Right ventricle myocardium inferior (tissue), 1 donor: ENCODE measurements around the gene MSH5. TPM values are rescaled to one million over a fixed set of nuclear protein-coding genes. Genes with fewer than 3 reads are reported as not detected.
"Not testable (repeated sequence)": the region's sequence is repeated elsewhere in the genome, so short reads cannot be mapped to it uniquely, and the experiment has no call there.

ENCODE experiments used
- ATAC-seq: fragments of 200-7000 bp; cut with Tn5 transposase; one replicate; pipeline ENCODE4 v1.9.1; 2020; ENCODE audit warnings: mild to moderate bottlenecking, moderate library complexity
- DNase-seq: peaks from one replicate; pipeline ENCODE4 v3.0.0; 2021; ENCODE audit errors: missing footprints
- intact Hi-C: fragments of 100-400 bp; cut with DNase I; formaldehyde crosslinking; loops from one replicate; pipeline ENCODE4 v1.11.0; 2022
- long read RNA-seq: library from polyadenylated mRNA; unstranded; transcript quantifications from one replicate; pipeline ENCODE4 v2.0.0, GENCODE V29; 2021
- total RNA-seq: library from RNA; stranded (reverse); fragmentation: NEBNext Ultra II Directional; extraction: Animal tissue kit (Norgen Biotek cat#: 25700); gene quantifications from one replicate; pipeline ENCODE4 v1.2.1, GENCODE V29; 2021
- donor health status: DM: no; HTN: yes; CAD: no; lungs with severe emphysema.

The MSH5 gene
- total RNA-seq, result 2.0 TPM
- long read RNA-seq, result 0 reads

DNA sequence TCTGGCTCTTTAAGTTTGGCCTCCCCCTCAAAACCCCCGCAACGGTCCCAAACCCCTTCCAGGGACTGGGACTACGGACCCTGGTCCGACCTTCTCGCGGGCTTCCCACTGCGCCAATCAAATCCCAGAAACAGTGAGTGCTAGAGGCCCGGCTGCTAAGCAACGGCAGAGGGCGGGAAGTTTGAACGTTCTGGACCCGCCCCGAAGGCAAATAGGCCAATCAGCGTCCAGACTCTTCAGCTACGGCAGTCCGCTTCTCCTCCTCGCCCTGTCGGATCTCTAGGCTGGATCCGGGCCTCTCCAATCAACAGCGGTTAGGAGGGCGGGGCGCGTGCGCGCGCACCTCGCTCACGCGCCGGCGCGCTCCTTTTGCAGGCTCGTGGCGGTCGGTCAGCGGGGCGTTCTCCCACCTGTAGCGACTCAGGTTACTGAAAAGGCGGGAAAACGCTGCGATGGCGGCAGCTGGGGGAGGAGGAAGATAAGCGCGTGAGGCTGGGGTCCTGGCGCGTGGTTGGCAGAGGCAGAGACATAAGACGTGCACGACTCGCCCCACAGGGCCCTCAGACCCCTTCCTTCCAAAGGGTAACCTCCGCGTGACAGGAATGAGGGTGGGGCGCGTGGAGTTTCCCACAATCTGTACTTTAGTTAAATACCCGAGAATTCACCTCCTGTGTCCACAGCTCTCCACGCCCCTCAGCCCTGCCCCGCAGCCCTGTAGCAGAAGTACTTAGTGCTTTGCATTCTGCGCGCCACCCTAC, at the start of gene MSH5:
Gene MSH5 (plus strand): TSS at position 367 of the 758 bp plus-strand sequence. CDS start 462 bp downstream, outside the sequence.
- peak; percentile 98 for DNase-seq
- peak; percentile 95 for ATAC-seq
- intact Hi-C loops, result loop anchor here (10.0 kb wide), 1 partner anchor 195 kb away; the partner anchor contains the start of genes ATP6V1G2, DDX39B and NFKBIL1

DNA sequence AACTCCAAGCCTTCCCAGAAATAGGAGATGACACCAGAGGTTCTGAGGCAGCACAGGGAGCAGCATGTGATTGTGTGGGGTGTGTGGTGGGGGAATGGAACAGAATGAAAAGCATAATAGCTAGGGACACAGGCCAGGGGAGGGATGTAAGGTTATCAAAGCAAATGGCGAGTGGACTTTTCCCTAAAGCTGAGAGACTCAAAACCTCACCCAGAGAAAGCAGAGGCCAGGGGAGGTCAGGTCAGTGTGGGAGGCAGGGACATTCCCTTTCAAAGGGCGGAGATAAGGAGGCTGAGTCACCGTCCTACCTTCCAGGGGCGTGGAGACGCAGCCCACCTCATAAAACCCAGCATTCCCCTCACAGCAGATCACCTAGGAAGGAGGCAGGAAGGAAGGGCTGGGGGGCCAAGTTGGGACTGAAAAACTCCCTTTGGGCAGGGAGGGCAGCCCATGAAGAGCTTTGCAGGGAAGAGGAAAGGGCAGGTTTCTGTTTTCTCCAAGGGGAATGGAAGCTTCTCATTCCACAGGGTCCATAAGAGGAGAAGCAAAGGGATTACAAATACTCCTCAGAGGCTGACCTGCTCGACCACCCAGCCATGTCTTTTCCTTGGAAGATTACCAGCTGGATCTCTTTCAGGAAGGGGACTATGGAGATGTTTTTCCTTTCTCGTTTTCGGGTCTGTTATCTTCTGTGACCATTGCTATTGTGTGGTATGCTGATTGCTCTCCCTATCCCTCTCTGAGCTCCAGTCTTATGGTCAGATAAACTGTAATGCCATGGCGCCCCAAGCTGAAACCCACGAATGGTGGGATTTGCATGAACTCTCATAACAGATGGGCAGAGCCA, 49.4 kb upstream of the MSH5 start:
- ATAC-seq (no peak), DNase-seq (no peak)
- intact Hi-C loops, result no loop called here

DNA sequence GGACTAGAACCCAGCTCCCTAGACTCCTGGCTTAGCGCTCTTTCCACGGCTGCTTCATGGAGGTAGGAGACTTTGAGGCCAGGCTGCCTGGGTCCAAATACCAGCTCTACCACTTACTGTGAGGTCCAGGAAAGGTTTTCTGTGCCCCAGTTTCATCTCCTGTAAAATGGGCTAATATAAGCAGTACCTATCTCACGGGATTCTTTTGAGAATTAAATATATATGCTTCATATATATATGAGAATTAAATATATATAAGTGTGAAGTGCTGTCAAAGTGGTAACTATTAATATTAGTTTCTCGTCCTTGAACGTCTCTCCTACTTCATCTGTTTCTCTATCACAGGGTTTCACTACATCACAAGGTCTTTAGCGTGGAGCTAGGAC, 48.7 kb upstream of the MSH5 start:
- DNase-seq, result no peak
- no peak for ATAC-seq
- intact Hi-C loops, result no loop called here

DNA sequence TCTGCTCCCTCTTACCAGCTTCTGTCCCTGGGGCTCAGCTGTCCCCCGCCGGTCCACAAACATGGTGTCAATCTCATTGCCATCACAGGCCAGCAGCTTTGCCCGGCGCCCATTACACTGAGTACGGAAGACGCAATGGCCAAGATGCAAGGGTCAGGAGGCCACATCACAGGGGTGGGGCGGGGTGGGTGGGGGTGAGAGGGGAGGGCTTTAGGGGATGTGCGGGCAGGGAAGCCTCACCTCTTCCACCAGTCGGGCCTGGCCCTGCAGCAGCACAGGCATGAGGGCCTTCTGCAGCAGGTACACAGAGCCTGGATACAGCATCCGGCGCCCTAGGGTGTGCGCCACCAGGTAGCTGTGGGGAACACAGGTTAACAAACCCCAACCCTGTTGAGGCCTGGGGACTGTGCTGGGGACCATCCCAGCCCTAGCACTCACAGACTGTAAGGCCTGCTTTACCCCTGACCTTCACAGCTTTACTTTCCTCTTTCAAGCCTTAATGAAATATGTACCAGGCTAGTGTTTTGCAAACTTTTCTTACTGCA, 48.2 kb upstream of the MSH5 start:
- intact Hi-C loops, result no loop called here
- DNase-seq (no peak), ATAC-seq (no peak)

DNA sequence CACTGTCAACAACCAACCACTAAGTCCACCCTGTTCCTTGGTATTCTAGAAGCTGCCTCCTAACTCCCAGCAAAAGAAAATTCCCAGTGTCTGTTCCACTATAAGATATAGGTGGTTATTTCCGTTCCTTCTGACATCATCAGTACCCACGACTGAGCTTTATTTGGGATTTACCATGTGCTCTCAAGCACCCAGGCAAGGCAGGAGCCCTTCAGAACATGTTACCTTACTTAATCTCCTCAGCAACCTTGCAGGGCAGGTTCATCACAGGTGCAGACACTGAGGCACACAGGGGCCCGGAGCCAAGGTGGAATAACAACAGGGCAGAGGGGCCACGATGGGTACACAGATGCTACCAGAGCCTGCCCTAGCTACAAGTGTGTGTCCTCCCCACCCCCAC, 47.5 kb upstream of the MSH5 start:
- DNase-seq (no peak), ATAC-seq (no peak)
- intact Hi-C loops, result no loop called here

DNA sequence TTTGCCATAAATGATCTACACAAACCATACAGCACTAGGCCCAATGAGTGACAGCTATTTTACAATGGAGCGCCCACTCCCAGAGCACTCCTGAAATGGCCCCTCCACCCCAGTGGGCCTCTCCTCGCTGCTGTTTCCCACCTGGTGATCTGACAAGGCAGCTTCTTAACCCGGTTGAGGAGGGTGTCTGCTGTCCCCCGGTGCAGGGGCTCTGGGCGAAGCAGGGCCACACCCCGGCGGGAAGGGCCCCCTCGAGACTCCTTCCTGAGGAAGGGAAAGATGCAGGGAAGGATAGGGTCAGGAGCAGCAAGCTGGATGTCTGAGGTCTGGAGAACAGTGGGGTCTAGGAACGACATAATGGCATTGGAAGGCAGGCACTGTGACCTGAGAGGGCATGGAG, 46.9 kb upstream of the MSH5 start:
- no peak for ATAC-seq
- no peak for DNase-seq
- intact Hi-C loops, result no loop called here

DNA sequence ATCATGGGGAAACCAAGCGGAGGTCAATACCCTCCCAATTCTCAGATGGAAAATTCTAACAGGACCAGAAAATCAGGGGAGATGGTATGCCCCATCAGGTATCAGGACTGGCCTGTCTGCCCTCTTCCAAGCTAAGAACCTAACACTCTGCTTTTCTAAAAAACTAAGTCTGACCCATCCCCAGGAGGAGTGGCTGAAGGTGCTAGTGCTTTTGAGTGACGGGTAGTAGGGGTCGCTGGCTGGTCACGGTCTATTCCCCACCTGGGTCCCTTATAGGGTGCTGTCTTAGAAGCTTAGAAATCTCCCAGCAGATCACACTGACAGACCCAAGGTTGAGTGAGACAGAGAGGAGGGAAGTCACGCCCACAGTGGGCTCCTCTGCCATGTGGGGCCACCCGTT, 46.3 kb upstream of the MSH5 start:
- ATAC-seq (no peak), DNase-seq (no peak)
- intact Hi-C loops, result no loop called here

DNA sequence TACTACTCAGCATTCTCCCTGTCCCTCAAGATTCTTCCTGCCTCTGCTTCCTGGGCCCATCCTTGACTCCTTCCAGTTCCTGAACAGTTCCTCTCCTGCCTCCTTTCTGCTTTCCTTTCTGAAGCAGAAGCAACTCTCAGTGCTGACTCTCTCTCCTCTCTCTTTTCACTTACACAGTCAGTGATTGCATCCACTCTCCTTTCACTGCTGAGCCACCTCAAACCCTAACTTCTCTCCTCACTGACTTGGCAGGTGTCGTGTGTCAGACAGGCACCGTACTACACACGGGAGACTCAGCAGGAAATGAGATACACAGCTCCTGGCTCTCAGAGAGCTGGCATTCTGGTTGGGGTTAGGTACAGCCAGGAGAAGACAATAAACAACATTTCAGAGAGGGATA, 42.2 kb upstream of the MSH5 start:
- ATAC-seq (no peak), DNase-seq (no peak)

DNA sequence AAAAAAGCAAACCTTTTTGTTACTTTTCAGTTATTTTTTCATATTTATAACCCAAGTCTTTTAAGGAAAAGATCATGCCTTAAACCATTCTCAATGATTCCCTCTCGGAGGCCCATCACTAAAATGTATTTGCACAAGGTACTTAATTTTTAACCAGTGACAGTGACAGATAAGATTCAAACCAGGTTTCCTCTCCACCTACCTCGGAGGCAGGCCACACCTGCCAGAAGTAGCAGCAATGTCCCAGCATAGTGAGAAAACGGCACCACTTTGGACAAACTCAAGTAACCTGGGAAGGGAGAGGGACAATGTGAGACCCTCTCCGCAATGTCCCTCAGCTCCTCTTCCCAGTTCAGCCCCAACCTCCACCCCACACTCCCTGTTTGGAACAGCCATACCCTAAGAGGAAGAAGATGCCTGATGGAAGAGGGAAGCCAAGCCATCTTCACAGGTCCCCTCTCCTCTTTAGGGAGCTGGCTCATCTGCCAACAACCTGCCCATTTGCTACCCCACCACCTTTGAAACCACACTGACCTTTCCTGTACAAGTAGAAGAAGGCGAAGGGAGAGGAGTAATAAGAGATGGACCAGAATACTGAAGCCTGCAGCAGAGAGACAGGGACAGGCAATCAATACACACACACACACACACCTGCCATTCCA, 38.9 kb upstream of the MSH5 start:
- intact Hi-C loops, result loop anchor here (5.0 kb wide), 1 partner anchor 79 kb away; the partner anchor contains the start of gene PRRC2A
- DNase-seq (no peak), ATAC-seq (no peak)

More for the DNA sequence above, 42.2 kb upstream of the MSH5 start:
- intact Hi-C loops, result no loop called here

DNA sequence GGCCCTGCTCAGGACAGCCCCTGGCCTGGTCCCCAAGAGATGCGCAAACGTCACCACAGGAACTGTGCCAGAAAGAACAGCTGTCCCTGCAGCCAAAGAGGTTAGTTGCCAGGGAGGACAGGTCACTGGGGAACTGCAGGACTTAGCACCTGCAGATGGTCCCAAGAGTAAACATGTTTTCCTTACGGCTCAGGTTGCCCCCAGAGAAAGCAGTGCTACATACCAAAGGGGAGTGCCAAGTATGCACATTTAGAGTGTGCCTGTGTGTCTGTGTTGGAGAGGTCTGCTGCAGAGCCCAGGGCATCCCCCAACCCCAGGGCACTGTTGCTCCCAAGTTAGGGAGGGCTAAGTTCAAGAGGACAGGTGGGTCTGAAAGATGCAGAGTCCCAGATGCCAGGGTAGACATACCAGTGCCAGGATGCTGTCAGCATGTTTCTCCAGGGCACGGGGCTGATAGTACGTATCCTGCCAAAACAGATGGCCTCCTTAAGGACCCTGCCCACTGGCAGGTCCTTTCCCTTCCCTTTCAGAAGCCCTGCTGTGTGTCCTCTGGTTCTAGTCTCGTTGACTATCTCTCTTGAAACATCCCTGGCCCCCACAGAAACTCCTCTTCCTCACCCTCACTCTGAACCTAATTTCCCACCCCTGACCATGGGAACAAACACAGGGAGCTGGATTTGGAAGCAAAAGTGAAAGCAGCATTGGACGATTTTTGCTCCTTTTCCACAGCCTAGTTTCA, 38.0 kb upstream of the MSH5 start:
- ATAC-seq (no peak), DNase-seq (no peak)
- intact Hi-C loops, result loop anchor here (2.0 to 5.0 kb wide), 3 partner anchors 29 to 80 kb away; partner anchors contain the start of genes CSNK2B and PRRC2A

DNA sequence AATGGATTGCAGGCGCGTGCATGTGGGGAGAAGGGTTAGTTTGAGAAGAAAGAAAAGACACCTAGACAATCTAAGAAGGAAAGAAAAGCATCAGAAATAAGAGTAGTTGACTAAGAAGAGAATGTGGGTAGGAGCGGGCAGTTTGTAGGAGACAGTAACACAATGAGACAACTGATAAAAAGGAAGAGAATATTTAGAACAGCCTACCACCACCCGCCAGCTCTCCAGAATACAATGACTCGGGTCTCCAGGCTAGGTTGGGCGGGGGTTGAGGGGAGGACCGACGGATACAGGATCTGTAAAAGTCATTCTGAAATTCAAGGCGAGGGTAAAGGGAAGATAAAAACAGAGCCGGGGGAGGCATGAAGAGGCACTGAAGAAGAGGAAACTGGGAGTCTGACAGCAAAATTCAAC, 37.4 kb upstream of the MSH5 start:
- peak; percentile 9 for ATAC-seq
- intact Hi-C loops, result loop anchor here (2.0 to 5.0 kb wide), 3 partner anchors 28 to 80 kb away; partner anchors contain the start of genes CSNK2B and PRRC2A
- no peak for DNase-seq

DNA sequence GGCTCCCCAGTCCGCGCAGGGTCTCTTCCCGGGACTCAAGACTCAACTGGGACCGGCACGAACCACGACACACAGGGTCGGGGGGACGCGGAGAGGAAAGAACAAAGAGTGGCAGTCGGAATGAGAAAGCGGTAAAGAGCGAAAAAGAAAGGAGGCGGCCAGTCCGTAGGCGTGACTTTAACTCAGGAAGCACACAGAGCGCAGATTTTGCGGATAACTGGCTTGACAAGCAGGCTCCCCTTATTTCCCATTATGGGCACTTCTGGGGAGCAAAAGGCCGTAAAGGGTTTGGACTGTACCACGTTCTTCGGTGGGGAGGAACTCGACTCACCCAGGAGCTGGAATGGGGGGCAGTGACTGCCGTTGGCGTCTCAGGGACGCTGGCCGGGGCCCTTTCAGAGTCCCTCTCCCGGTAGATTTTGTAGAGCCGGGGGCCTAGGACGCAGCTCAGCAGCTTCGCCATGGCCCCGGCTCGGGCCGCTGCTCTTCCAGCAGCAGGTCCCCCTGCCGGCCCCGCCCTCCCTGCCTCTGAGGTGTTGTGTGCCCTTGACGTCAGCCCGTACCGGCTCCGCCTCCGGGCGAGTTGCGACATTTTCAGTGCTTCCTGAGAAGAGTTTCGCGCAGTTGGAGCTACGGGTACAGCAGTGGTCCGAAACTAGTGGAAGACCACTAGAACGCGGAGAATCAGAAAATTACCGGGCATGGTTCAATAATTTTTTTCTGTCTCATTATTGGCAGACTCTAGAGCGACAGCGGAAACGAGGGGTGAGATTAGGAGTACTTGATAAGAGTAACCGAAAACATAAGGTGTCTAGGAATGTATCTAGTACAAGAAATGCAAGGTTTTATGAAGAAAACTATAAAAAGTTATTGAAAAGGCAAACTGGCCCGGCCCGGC, 36.7 kb upstream of the MSH5 start, which contains the start of gene ABHD16A:
Gene ABHD16A (minus strand): TSS at position 506 of the 898 bp plus-strand sequence. CDS start 43 bp downstream, at position 463.
- DNase-seq, result peak; percentile 100
- ATAC-seq, result peak; percentile 98
- intact Hi-C loops, result loop anchor here (2.0 to 5.0 kb wide), 3 partner anchors 28 to 81 kb away; partner anchors contain the start of genes CSNK2B and PRRC2A

DNA sequence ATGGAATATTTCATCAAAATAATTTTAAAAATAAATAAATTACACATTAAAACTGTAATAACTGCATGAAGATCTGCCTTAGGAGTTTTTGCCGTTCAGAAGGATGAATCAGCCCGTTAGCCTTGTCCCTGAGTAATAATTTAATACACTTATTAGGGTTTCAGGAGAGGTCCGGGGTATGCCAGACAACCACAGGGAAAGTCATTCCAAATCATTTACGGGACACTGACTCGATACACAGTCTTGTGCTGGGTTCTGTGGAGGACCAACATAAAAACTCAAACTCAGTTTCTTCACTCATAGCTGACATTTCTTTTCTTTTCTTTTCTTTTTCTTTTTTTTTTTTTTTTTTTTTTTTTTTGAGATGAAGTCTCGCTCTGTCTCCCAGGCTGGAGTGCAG, 33.9 kb upstream of the MSH5 start:
- DNase-seq (no peak), ATAC-seq (no peak)
- intact Hi-C loops, result no loop called here

DNA sequence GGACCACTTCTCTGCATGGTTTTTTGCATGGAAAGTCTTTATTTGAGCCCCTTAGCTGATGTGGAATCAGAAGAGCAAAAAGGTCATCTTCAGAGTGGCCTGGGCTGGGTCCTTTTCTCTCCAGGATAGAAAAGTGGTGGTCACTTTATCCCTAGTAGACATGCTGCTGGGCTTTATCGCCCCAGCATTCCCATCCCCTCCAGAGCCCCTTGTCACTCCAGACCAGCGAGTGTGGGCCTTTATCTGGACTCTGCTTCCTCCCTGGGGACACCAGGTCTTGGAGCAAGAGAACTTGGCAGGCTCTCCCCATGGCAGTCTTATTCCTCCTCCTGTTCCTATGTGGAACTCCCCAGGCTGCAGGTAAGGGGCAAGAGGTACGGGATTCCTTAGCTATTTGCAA, 33.2 kb upstream of the MSH5 start, which contains the start of gene LY6G6F:
Gene LY6G6F (plus strand): TSS at position 268 of the 400 bp plus-strand sequence. CDS start 41 bp downstream, at position 309.
- intact Hi-C loops, result no loop called here
- DNase-seq (no peak), ATAC-seq (no peak)

DNA sequence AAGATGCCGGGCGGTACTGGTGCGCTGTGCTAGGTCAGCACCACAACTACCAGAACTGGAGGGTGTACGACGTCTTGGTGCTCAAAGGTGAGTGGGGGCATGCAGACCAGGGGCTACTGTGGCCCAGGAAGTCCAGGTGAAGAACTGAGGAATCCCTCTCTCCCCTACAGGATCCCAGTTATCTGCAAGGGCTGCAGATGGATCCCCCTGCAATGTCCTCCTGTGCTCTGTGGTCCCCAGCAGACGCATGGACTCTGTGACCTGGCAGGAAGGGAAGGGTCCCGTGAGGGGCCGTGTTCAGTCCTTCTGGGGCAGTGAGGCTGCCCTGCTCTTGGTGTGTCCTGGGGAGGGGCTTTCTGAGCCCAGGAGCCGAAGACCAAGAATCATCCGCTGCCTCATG, 32.1 kb upstream of the MSH5 start:
- no peak for DNase-seq
- intact Hi-C loops, result no loop called here

DNA sequence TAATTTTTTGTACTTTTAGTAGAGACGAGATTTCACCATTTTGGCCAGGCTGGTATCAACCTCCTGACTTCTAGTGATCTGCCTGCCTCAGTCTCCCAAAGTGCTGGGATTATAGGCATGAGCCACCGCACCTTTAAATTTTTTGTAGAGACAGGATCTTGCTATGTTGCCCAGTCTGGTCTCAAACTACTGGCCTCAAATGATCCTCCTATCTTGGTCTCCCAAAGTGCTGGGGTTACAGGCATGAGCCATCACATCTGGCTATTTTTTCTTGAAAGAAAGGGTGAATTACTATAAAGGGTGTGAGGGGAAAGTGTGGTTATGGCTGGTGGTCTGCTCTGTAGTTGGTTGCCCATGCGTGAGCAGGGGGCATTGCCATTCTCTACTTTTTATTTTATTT, 31.6 kb upstream of the MSH5 start:
- no peak for DNase-seq
- no peak for ATAC-seq
- intact Hi-C loops, result no loop called here

More for the DNA sequence above, 32.1 kb upstream of the MSH5 start:
- ATAC-seq, result no peak

DNA sequence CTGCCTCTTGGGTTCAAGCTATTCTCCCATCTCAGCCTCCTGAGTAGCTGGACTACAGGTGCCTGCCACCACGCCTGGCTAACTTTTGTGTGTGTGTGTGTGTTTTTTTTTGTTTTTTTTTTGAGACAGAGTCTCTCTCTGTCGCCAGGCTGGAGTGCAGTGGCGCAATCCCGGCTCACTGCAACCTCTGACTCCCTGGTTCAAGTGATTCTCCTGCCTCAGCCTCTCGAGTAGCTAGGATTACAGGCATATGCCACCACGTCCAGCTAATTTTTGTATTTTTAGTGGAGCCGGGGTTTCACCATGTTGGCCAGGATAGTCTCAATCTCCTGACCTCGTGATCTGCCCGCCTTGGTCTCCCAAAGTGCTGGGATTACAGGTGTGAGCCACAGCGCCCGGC, 30.6 kb upstream of the MSH5 start:
- intact Hi-C loops, DNase-seq, ATAC-seq: not testable (repeated sequence)
